Measurements from ENCODE around the gene TBC1D3C. TPM values are rescaled to one million over a fixed set of nuclear protein-coding genes. Genes with fewer than 3 reads are reported as not detected.

Gene TBC1D3C
- not detected in 2 replicates for total RNA-seq

GRCh38 chr17:38068534-38068933 is at the start of gene TBC1D3C:
Gene TBC1D3C (minus strand): TSS chr17:38068634. CDS start chr17:38067066, 1,568 bp downstream.

Other genes starting within 250 kb of the TBC1D3C start
- not detected in 2 replicates for gene TBC1D3K, start 144.2 kb downstream of the TBC1D3C start, total RNA-seq
- 1.6 and 2.0 TPM in 2 replicates for gene TBC1D3L, start 79.6 kb downstream of the TBC1D3C start, total RNA-seq
- gene TBC1D3D, start 64.7 kb downstream of the TBC1D3C start, total RNA-seq = not detected in 2 replicates
- gene TBC1D3E, start 59.3 kb upstream of the TBC1D3C start, total RNA-seq = not detected in 2 replicates
- not detected in 2 replicates for gene TBC1D3, start 123.9 kb upstream of the TBC1D3C start, total RNA-seq
- 33.9 and 35.1 TPM in 2 replicates for gene MRPL45, start 228.5 kb upstream of the TBC1D3C start, total RNA-seq